ENCODE data around the gene CASZ1. TPM values are rescaled to one million over a fixed set of nuclear protein-coding genes. Genes with fewer than 3 reads are reported as not detected.

CASZ1 gene
- total and polyA plus RNA-seq, 2 donors (not counting 3 experiments of a cell fraction or from before 2014, with no cell fraction given): 1.5 to 5.2 TPM

- Histone ChIP-seq H3K9me3 (replicated peaks; ENCODE audit: control insufficient read depth, insufficient read depth, low read length) (no peaks in the 10 kb centered on the region), H4K20me1 (replicated peaks; ENCODE audit: control insufficient read depth, extremely low read depth, insufficient read depth, low read length) (no peaks in the 10 kb centered on the region), H2AFZ (ENCODE audit: low read depth, low read length) (no peak overlapping the region), H3K9me1 (replicated peaks; ENCODE audit: control insufficient read depth, extremely low read depth, insufficient read depth, low read length) (no peaks in the 10 kb centered on the region), H3K4me3 (replicated peaks in 1 of 3; ENCODE audit: insufficient read depth in 1 of 3, low read depth in 1 of 3, low read length in 3 of 3) (no peak overlapping the region), H3K9ac (replicated peaks; ENCODE audit: extremely low read depth, insufficient read depth, low read length) (no peak overlapping the region), H3K4me1 (ENCODE audit: control insufficient read depth, extremely low read depth, insufficient read depth, low read length) (no peaks in the 10 kb centered on the region), H3K4me2 (ENCODE audit: insufficient read depth, low read length) (no peak overlapping the region), H3K36me3 (ENCODE audit: control insufficient read depth in 2 of 2, extremely low read depth in 1 of 2, insufficient read depth in 2 of 2, low read length in 2 of 2) (no peaks in the 10 kb centered on the region), H3K79me2 (ENCODE audit: control insufficient read depth, insufficient read depth, low read length) (no peaks in the 10 kb centered on the region), H3K27ac (ENCODE audit: insufficient read depth, low read depth, low read length) (no peak overlapping the region), H3K27me3 (ENCODE audit: control insufficient read depth in 2 of 2, insufficient read depth in 2 of 2, low read length in 2 of 2) (no peaks in the 10 kb centered on the region)
- DNase-seq (ENCODE audit: low read depth, low spot score) (no peak), FAIRE-seq (no peak)
- TF ChIP-seq EZH2 (IDR thresholded peaks at IDR 0.05; ENCODE audit: borderline replicate concordance, low read depth, low read length, severe bottlenecking) (no peak), GATA2 (IDR thresholded peaks at IDR 0.05; ENCODE audit: insufficient read depth, insufficient read length, low read depth, low read length) (no peak), CTCF (IDR thresholded peaks at IDR 0.05; ENCODE audit: extremely low read depth in 1 of 2, insufficient read depth in 1 of 2, low read depth in 1 of 2, low read length in 2 of 2) (no peak), MYC (IDR thresholded peaks at IDR 0.05; ENCODE audit: low read depth, low read length) (no peak), POLR2AphosphoS5 (IDR thresholded peaks at IDR 0.05; ENCODE audit: insufficient read depth, low read depth, low read length) (no peak), FOS (IDR thresholded peaks at IDR 0.05; ENCODE audit: borderline replicate concordance, insufficient read depth, low read length) (no peak), MAX (IDR thresholded peaks at IDR 0.05; ENCODE audit: insufficient read depth, insufficient read length) (no peak), POLR2A (IDR thresholded peaks at IDR 0.05; ENCODE audit: low read depth, low read length) (no peak), JUN (IDR thresholded peaks at IDR 0.05; ENCODE audit: borderline replicate concordance, insufficient read depth, insufficient read length, low read depth) (no peak)
- intact Hi-C loops (cut with micrococcal nuclease) (no loop called here), dilution Hi-C loops (cut with MboI; ENCODE audit: extremely low pct_ligation_motif_present, low sequenced_read_pairs) (no loop called here)
- no TSS peak for BruUV-seq (replicated peaks)
- CTCF ChIA-PET: interaction anchor here (1.8 kb wide), 1 partner anchor 217 kb away, joined by 4 read pairs; no protein-coding TSS in a partner anchor
- POLR2A ChIA-PET: no interaction called here
Observed at GRCh38 chr1:10724052-10724494, 72.4 kb downstream of the CASZ1 start.
